Ectodermal cell (in vitro differentiated cells): ENCODE measurements around the gene SAFB2.

Experiments
- H3K27ac ChIP-seq: 2 replicates; pipeline ENCODE4 v1.7.0; 2013; ENCODE audit warnings: mild to moderate bottlenecking, low read depth, low read length; ENCODE audit not compliant: insufficient read depth, poor library complexity, severe bottlenecking
- H3K27me3 ChIP-seq: 2 replicates; pipeline ENCODE4 v1.7.0; 2013; ENCODE audit warnings: mild to moderate bottlenecking, low read length; ENCODE audit not compliant: insufficient read depth, control insufficient read depth, poor library complexity, severe bottlenecking
- H3K36me3 ChIP-seq: one replicate; pipeline ENCODE4 v1.7.0; 2013; ENCODE audit warnings: low read length; ENCODE audit not compliant: control insufficient read depth, insufficient read depth
- H3K4me1 ChIP-seq: one replicate; pipeline ENCODE4 v1.7.0; 2013; ENCODE audit warnings: low read length; ENCODE audit not compliant: control insufficient read depth, insufficient read depth
- H3K4me3 ChIP-seq: 2 replicates; pipeline ENCODE4 v1.7.0; 2013; ENCODE audit warnings: low read depth, low read length, control low read depth; ENCODE audit not compliant: insufficient read depth
- H3K9me3 ChIP-seq: 2 replicates; pipeline ENCODE4 v1.7.0; 2013; ENCODE audit warnings: mild to moderate bottlenecking, low read length, moderate library complexity; ENCODE audit not compliant: control insufficient read depth
- WGBS, 2 experiments: methylation state at CpG; one replicate each; pipeline ENCODE4 v1.1.7; 2013; ENCODE audit warnings: missing lambda C conversion rate in 2 of 2; 5-methylcytosine and 5-hydroxymethylcytosine counted together

Gene SAFB2

GRCh38 chr19:5655412-5655811, 32.8 kb upstream of the SAFB2 start:
- 94 to 98% methylated on average over 5 of the region's 5 CpGs for WGBS, 2 experiments
- H3K27me3 ChIP-seq = no peaks in the 10 kb centered on the region
- no peak overlapping the region for H3K4me3 ChIP-seq
- H3K36me3 ChIP-seq = peaks cover 71% of the 10 kb centered on the region
- H3K9me3 ChIP-seq = no peaks in the 10 kb centered on the region
- no peak overlapping the region for H3K27ac ChIP-seq
- no peaks in the 10 kb centered on the region for H3K4me1 ChIP-seq

GRCh38 chr19:5654931-5655330, 32.4 kb upstream of the SAFB2 start:
- Histone ChIP-seq H3K36me3 (peaks cover 71% of the 10 kb centered on the region), H3K27ac (no peak overlapping the region), H3K9me3 (no peaks in the 10 kb centered on the region), H3K27me3 (no peaks in the 10 kb centered on the region), H3K4me1 (no peaks in the 10 kb centered on the region), H3K4me3 (no peak overlapping the region)
- 94 to 97% methylated on average over 5 of the region's 5 CpGs for whole genome bisulfite sequencing, 2 experiments

- Histone ChIP-seq H3K36me3 (peaks cover 71% of the 10 kb centered on the region), H3K9me3 (no peaks in the 10 kb centered on the region), H3K27ac (no peak overlapping the region), H3K4me3 (no peak overlapping the region), H3K27me3 (no peaks in the 10 kb centered on the region), H3K4me1 (no peaks in the 10 kb centered on the region)
- WGBS, 2 experiments = 96 to 97% methylated on average over 10 of the region's 10 CpGs
Observed at GRCh38 chr19:5652261-5652660, 29.7 kb upstream of the SAFB2 start.

- 95 to 97% methylated on average over 5 of the region's 5 CpGs for WGBS, 2 experiments
- no peaks in the 10 kb centered on the region for H3K9me3 ChIP-seq
- no peak overlapping the region for H3K27ac ChIP-seq
- H3K27me3 ChIP-seq = no peaks in the 10 kb centered on the region
- H3K36me3 ChIP-seq = peaks cover 75% of the 10 kb centered on the region
- H3K4me1 ChIP-seq = no peaks in the 10 kb centered on the region
- H3K4me3 ChIP-seq = no peak overlapping the region
Observed at GRCh38 chr19:5651361-5651760, 28.8 kb upstream of the SAFB2 start.

- Histone ChIP-seq H3K36me3 (peaks cover 75% of the 10 kb centered on the region), H3K27me3 (no peaks in the 10 kb centered on the region)
- 97% methylated on average over 5 of the region's 11 CpGs for WGBS, 2 experiments
Observed at GRCh38 chr19:5648464-5648863, 25.9 kb upstream of the SAFB2 start.

GRCh38 chr19:5646703-5647102, 24.1 kb upstream of the SAFB2 start:
- Histone ChIP-seq H3K9me3 (no peaks in the 10 kb centered on the region), H3K27ac (no peak overlapping the region), H3K36me3 (peaks cover 81% of the 10 kb centered on the region), H3K4me3 (no peak overlapping the region), H3K27me3 (no peaks in the 10 kb centered on the region), H3K4me1 (no peaks in the 10 kb centered on the region)
- WGBS, 2 experiments = 93 to 96% methylated on average over 4 of the region's 4 CpGs

More at GRCh38 chr19:5648464-5648863, 25.9 kb upstream of the SAFB2 start:
- no peaks in the 10 kb centered on the region for H3K9me3 ChIP-seq
- H3K4me3 ChIP-seq = no peak overlapping the region
- H3K4me1 ChIP-seq = no peaks in the 10 kb centered on the region
- H3K27ac ChIP-seq = no peak overlapping the region

- peaks cover 74% of the 10 kb centered on the region for H3K36me3 ChIP-seq
- no peak overlapping the region for H3K4me3 ChIP-seq
- H3K9me3 ChIP-seq = no peaks in the 10 kb centered on the region
- H3K27me3 ChIP-seq = no peaks in the 10 kb centered on the region
- no peaks in the 10 kb centered on the region for H3K4me1 ChIP-seq
- no peak overlapping the region for H3K27ac ChIP-seq
- 98 to 100% methylated on average over 5 of the region's 5 CpGs for WGBS, 2 experiments
Observed at GRCh38 chr19:5645409-5645808, 22.8 kb upstream of the SAFB2 start.

GRCh38 chr19:5644037-5644436, 21.5 kb upstream of the SAFB2 start:
- 93 to 98% methylated on average over 2 of the region's 2 CpGs for WGBS, 2 experiments
- H3K9me3 ChIP-seq = no peaks in the 10 kb centered on the region
- H3K27me3 ChIP-seq = no peaks in the 10 kb centered on the region
- H3K4me3 ChIP-seq = no peak overlapping the region
- H3K36me3 ChIP-seq = peaks cover 65% of the 10 kb centered on the region
- no peaks in the 10 kb centered on the region for H3K4me1 ChIP-seq
- no peak overlapping the region for H3K27ac ChIP-seq

GRCh38 chr19:5643060-5643459, 20.5 kb upstream of the SAFB2 start:
- Histone ChIP-seq H3K4me1 (no peaks in the 10 kb centered on the region), H3K4me3 (no peak overlapping the region), H3K36me3 (peaks cover 60% of the 10 kb centered on the region), H3K27ac (no peak overlapping the region), H3K9me3 (no peaks in the 10 kb centered on the region), H3K27me3 (no peaks in the 10 kb centered on the region)
- 95 to 96% methylated on average over 3 to 4 of the region's 4 CpGs for WGBS, 2 experiments

- Histone ChIP-seq H3K36me3 (peaks cover 54% of the 10 kb centered on the region), H3K27ac (no peak overlapping the region)
Observed at GRCh38 chr19:5642204-5642603, 19.6 kb upstream of the SAFB2 start.

GRCh38 chr19:5641171-5641570, 18.6 kb upstream of the SAFB2 start:
- Histone ChIP-seq H3K4me1 (no peaks in the 10 kb centered on the region), H3K9me3 (no peaks in the 10 kb centered on the region), H3K27me3 (no peaks in the 10 kb centered on the region), H3K4me3 (no peak overlapping the region), H3K27ac (no peak overlapping the region), H3K36me3 (peaks cover 46% of the 10 kb centered on the region)
- 98% methylated on average over 4 of the region's 4 CpGs for whole genome bisulfite sequencing, 2 experiments

More at GRCh38 chr19:5642204-5642603, 19.6 kb upstream of the SAFB2 start:
- Histone ChIP-seq H3K27me3 (no peaks in the 10 kb centered on the region), H3K4me3 (no peak overlapping the region), H3K9me3 (no peaks in the 10 kb centered on the region), H3K4me1 (no peaks in the 10 kb centered on the region)
- WGBS, 2 experiments = 95 to 96% methylated on average over 2 of the region's 2 CpGs
